HG03432 (cell line): ENCODE data around the gene TEC.

ENCODE experiments used
- ATAC-seq: cut with Tn5 transposase; IDR thresholded peaks from one replicate; pipeline ENCODE4 v1.9.1; 2021; ENCODE audit warnings: mild to moderate bottlenecking, moderate library complexity; ENCODE audit not compliant: unreplicated experiment

TEC gene

DNA sequence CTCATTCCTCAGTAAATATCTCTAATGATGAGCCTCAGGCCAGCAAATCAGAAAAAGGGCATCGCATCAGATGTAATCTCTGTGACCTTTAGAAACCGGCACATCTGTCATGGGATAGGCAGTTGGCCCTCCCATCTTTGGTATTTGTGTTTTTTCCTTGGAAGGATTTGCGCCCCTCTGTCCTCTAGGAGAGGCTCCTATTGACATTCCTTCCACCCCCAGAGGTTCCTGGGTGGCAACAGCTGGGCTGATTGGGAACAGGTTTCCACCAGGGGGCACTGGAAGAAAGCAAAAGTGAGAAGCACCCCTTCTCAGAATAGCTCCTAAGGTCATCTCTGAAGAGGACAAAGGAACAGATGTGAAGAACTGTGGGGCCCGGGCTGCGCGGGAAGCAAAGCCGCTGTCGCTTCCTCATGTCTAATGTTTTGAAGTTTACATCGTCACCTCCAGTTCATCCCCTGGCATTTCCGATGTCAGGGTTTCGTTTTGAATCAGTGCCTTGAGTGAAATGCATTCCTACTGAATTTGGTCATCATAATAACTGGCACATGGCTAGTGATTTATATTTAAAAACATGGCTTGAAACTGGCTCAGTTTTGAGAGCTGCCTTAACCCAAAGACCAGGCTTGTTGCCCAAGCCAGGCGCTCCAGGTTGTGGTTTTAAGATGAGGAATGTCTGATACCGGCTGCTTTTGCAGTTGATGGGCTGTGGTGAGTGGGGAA, 141.8 kb downstream of the TEC start:
- ATAC-seq, result peak; percentile 92

DNA sequence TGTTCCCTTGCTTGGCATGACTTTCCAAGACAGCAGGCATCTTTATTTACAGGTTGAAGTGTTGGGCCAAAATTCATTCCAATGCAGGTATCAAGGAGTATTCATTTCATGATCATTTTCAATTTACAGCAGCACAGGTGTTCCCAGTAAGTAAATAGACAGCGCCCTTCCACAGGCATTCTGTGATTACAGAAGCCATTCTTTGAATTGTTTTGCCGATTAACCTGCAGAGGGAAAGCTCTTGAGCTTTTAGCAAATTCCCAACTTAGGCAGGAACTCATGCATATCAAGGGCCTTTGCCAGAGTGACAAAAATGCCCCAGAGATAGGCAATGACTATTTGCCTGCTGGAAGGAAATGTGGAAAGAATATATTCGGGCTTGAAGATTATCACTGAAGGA, 142.4 kb downstream of the TEC start:
- no peak for ATAC-seq

DNA sequence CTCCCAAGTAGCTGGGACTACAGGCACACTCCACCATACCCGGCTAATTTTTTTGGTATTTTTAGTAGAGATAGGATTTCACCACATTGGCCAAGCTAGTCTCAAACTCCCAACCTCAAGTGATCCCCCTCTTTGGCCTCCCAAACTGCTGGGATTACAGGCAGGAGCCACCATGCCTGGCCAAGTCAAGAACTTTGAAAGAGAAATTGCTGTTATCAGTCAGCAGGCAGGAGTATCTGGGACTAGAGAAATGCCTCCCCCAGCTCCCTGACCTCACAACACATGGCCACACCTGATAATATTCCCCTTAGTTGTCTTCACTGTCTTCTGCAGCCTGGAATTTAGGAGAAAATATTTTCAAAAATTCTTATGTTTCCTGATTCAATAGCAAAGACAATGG, 143.0 kb downstream of the TEC start:
- ATAC-seq, result no peak

DNA sequence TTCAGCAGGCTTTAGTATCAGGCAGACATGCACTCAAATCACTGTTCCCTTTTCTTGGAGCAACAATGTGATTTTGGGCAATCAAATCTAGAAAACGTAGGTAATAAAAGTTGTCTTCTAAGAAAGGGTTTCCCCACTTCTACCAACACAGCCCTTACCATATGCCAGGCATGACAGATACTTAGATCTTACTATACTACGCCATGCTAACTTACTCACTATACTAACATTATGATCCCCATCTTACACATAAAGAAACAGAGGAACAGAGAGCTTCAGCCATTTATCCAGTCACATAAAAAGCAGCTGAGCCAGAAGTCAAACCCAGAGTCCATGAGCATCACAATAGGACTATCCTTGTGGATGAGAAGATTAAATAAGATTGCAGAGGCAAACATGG, 144.8 kb downstream of the TEC start:
- no peak for ATAC-seq

DNA sequence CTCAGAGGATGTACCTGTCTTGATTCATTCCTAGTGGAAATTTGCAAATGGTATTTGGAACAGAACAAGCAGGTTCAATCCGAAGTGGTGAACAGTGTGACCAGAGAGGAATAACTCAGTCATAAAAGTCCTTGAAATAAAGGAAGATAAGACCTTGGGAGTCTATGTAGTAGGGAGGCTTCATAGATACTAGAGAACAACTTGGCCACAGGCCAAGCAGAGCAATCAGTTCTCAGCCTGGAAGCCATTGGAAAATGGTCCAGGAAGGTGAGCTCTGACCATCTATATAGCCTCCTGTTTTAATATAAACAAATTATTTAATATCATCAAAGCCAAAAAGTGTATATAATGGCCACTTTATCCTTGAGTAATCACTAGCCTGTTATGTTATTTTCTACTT, 146.9 kb downstream of the TEC start:
- no peak for ATAC-seq

DNA sequence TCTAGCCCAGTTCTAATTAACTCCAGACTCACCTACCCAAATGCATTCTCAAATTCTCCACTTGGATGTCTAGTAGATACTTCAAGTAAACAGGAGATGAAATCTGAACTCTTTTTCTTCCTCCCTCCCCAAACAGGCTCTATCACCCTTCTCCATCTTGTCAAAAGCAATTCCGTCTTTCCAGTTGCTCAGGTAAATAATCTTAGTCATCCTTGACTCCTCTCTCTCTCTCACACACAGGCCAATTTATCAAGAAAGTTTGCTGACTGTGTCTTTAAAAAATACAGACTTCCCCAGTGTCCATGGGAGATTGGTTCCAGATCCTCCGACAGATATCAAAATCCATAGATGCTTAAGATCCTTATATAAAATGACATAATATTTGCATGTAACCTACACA, 148.5 kb downstream of the TEC start:
- ATAC-seq, result no peak

DNA sequence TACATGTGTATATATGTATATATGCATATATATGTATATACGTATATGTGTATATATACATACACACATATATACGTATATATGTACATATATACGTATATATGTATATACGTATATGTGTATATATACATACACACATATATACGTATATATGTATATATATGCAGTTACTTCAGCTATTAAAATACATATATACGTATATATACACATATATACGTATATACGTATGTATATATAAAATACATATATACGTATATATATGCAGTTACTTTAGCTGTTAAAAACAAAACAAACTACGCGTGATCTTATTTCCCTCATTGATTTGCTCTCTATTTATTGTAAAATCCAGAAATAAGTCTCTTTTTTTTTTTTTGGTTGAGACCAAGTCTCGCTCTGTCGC, 149.5 kb downstream of the TEC start:
- ATAC-seq, result no peak

DNA sequence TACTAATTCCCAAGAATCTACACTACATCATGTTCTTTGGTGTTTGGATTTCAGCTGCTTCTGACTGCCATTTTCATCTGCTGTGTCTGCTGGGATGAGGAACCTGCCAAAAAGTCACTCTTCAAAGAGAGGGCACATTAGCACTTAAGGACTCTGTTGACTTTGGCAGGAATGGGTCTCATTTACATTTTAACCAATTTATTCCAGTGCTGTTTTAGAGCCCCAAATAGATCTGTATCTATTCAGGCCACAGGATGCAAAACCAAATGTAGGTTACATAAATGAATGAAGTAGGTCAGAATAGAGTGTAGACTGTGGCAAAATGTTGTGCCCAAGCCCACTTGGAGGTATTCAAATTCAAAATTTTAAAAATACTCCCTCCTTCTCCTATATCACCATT, 150.0 kb downstream of the TEC start:
- ATAC-seq, result no peak

DNA sequence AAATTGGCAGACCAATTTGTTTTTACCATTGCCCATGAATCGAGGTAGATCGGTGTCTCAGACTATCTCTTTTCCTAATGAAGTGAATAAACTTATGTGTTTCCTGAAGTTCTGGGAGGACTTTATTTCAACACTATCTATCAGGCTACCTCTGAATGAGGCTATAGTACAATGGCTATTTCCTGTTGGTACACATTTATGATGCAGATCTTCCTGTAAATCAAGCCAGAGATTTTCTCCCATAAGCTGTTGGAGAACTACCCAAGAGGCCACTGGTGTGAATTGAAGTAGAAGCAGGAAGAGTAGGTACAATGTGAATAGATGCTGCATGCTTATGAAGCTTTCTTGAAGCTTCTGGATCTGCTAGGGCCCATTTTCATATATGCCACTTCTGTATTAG, 151.6 kb downstream of the TEC start:
- no peak for ATAC-seq

DNA sequence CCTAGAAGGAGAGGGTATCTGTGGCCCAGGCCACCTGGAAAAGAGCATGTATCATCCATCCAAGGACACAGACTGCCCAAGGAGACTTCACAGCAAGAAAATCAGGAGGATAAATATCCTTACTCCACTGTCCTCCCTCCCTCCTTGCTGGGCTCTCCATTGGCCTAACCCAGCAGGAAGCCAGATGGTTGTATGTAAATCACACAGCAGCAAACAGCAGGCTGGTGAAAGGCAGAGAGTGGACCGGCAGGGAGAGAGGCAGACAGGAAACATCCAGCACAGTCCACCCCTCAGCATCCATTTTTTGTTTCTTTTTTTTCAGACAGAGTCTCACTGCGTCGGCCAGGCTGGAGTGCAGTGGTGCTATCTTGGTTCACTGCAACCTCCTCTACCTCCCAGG, 153.1 kb downstream of the TEC start:
- ATAC-seq, result no peak

DNA sequence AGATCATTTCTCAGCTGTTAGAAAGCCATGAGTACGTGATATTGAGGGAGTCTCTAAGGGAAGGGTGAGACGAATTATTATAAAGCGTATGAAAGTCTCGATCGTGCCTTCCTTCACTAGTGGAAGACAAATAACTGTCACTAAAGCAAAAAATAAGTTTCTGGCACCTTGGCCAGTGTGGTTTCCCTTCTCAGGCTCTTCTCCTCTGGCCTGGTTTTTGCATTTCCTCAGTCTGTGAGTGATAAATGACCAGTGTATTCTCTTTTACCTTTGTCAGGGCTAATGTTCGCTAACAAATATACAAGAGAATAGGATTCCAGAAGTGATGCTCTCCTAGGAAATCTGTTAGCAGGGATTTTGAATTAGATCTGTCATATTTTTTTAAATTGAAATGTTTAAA, 155.2 kb downstream of the TEC start:
- ATAC-seq, result no peak

DNA sequence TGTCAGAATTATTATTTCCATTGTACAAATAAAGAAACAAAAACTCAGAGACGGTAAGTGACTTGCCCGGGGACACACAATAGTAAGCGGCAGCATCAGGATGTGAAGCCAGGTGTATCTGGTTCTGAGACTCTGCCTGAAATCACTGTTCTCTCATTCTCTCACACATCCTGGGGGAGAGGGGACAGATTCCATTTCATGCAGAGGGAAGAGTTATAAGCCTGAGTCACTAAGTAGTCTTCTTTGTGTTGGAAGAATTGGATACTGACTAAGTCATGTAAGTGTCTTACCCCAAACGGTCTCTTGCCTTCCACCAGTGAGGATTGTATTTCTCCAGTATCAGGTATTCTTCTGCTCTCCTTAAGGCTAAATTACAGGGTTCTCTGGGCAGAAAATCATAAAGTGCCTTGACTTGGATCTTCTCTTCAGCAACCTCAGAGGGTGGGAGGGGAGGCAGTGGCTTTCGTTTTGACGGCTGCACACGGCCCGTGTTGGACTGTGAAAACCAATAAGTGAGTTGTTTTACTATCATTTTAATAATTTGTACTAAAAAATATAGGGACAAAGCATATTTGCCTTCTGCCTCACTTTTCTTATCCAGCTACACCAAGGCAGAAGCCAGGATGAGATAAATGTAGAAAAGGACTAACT, 157.5 kb downstream of the TEC start:
- no peak for ATAC-seq

DNA sequence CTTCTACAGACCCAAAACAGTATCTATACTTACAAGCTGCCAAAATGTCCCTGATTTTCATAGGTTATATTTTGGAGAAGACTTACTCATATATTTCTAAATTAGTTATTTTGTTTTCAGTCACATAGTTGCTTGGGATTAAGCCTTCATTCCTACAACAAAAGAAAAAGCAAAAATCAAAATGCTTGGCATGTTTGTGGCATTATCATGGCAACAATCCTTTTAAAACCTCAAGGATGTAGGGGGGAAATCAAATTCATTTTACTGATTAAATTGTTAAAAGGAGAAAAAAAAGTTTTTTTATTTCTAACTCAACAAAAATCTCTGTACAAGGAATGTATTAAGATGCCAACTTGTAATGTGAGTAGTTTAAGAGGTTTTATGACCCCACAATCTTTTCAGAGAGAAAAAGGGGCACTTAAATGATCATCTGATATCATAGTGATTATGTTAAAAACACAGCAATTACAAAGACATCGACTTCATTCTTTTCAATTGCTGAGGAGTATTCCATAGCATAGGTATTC, 159.1 kb downstream of the TEC start:
- no peak for ATAC-seq

DNA sequence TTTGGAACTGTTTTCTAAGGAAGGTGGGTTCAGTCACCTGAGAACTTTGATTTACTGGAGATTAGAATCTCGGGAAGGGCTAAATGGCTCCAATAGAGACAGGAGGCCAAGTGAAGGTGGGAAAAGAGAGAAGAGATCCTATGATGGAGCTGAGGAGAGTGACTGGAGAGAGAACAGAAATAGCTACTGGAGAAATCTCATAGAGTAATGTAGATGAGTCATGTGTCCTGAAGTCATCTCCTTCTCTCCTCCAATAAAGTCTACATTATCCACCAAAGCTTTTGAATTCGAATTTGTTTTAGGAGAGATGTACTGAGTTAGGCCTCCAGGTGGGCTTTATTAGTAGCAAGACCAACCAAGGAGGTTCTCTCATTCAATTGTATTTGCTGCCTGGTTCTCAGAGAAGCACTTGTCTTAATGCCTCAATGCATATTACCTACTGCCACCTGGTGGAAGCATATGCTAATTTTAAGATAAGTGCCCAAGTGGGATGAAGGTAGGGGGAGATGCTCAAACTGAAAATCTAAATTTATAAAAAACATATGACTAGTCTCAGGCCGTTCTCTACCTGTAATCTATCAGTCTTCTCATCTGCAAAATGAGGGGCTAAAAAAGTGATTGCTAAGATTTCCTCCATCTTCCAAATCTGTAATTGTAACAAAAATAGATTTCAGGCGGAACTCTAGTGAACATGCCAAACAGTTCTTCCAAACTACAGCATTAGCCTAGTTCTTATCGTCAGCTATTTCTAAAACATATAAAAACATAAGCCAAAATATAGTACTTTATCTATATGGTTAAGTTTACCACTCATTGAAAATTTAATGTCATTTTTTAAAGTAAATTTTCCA, 160.0 kb downstream of the TEC start:
- ATAC-seq, result peak; percentile 88

DNA sequence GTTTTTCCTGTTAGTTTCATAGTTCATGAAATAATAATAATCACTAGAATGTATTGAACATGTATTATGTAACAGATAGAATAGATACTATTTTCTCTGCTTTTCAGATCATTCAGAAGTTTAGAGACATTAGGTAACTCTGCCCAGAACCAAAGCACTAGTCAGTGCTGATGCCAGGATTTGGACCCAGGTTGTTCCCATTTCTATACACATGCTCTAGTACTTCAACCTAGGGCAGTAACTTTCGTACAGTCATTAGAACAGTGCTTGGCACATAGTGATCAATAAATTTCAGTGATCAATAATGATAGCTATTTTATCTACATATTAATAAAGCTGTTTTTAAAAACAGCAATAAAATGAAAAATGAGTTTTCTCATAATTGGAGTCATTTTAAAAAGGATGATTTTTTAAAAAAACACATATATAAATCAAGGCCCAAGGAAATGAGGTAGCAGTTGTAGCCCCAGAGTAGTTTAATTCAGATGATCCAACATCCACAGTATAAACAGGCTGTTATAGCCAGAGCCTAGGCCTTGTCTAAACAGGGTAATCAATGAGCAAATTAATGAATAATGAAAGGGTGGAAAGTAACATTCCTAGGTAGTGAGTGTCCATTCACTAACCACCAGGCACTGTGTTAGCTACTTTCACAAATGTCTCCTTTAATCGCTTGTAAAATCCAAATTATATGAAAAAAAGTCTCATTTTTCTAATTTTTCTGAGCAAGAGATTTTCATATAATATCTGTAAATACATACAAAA, 161.1 kb downstream of the TEC start:
- no peak for ATAC-seq

DNA sequence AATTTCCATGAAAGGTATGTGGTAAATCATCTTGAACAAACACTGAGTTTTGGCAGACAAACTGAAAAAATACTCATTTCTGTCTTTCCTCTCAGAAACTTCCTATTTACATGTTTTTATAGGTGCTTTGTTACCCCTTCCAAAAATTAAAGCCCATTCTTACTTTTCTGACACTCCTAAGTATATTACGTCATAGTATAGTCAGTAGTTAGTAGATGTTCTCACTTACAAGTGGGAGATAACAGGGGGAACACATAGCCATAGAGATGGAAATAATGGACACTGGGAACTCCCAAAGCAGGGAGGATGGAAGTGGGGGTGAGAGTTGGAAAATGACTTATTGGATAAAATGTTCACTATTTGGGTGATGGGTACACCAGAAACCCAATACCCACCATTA, 164.4 kb downstream of the TEC start:
- ATAC-seq, result no peak

DNA sequence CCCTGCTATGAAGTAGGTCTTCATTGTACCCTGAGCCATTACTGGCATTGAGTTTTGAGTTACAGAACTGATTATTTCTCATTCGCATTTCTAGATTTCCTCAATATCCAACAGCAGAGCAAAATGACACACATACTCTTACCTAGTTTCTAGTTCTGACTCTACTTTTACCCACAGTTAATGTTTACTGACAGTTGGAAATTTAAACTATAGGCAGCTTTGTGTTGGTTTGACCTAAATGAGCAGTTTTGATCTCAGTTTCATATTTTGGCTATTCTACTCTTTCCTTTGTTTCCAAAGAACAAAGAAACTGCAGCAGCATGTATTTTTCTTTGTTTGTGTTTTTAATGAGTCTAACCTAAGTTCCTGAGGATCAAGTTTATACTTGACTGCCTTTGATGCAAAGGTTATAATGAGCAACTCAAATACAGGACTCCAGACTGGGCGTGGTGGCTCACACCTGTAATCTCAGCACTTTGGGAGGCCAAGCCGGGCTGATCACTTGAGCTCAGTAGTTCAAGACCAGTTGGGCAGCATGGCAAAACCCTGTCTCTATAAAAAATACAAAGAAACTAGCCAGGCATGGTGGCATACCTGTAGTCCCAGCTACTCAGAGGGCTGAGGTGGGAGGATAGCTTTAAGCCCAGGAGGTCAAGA, 166.0 kb downstream of the TEC start:
- peak; percentile 79 for ATAC-seq

DNA sequence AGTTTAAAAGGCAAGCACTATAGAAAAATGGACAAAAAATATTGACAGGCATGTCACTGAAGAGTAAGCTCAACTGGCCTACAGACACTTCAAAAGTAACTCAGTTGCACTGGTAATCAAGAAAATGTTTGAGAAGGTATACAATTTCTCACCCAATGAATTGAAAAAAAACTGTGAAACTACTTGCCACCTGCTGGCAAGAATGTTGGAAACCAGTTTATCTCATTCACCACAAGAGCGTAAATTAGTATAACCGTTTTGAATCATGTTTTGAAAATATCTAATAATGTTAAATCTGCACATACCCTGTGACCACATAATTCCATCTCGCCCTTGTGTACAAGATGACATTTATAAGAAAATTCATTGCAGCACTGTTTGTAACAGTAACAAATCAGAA, 167.3 kb downstream of the TEC start:
- no peak for ATAC-seq

DNA sequence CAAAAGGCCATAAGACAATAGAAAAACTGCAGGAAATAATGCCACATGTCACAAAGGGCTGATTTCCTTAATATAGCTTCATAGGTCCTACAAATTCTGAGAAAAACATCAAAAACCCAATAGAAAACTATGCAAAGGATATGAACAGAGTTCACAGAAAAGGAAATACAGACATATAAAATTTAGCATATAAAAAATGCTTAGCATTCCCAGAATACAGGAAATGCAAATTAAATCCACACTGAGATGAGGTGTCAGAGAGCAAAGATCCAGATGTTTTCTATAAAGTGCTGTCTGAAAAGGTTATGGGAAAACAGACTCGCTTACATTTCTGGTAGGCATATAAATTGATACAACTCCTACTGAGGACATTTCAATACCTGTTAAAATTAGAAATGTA, 169.4 kb downstream of the TEC start:
- no peak for ATAC-seq

DNA sequence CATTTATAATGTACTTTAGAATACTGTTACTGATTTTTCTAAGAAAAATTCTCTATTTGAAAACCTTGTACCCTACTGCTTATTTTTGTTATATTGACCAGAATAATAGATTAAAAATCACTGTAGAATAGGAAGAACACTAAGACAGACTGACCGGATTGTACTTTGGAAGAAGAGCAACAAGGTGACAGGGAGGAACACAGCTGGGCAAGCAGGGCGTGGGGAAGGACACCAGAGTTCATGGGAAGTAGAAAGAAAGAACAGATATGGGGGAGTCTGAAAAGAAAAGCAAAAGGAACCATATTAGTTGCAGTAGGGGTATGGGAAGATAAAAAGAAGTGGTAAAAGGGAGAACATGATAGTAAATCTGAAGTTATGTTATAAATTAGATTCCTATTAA, 174.2 kb downstream of the TEC start:
- no peak for ATAC-seq
